Lung (tissue), 12 donors: Measurements from ENCODE around the gene FIZ1. TPM values are rescaled to one million over a fixed set of nuclear protein-coding genes. Genes with fewer than 3 reads are reported as not detected.

ENCODE experiments used
- ATAC-seq: fragments of 200-7000 bp; cut with Tn5 transposase; one replicate; pipeline ENCODE4 v1.9.1; 2020; ENCODE audit warnings: moderate number of reproducible peaks; ENCODE audit not compliant: insufficient read depth, low FRiP score
- DNase-seq, 3 donors: peaks; one replicate each; pipeline ENCODE4 v3.0.0-alpha.2; 2013 to 2017
- H3K27ac ChIP-seq, 2 donors: one replicate each; pipeline ENCODE4 v1.5.1; 2013; ENCODE audit warnings: mild to moderate bottlenecking in 2 of 2, moderate library complexity in 2 of 2, control low read depth in 1 of 2, inconsistent platforms in 1 of 2, low read depth in 1 of 2, low read length in 1 of 2
- H3K27me3 ChIP-seq, 3 donors: one replicate each; pipeline ENCODE4 v1.5.1; 2013; ENCODE audit warnings: low read length in 2 of 3; ENCODE audit not compliant: control insufficient read depth in 3 of 3, insufficient read depth in 3 of 3
- H3K36me3 ChIP-seq, 4 donors: one replicate each; pipeline ENCODE4 v1.5.1; 2013; ENCODE audit warnings: low read length in 4 of 4, mild to moderate bottlenecking in 1 of 4, moderate library complexity in 1 of 4; ENCODE audit not compliant: control insufficient read depth in 4 of 4, insufficient read depth in 4 of 4
- H3K4me1 ChIP-seq, 5 donors: one replicate each; pipeline ENCODE4 v1.5.1; 2013; ENCODE audit warnings: low read length in 5 of 5, mild to moderate bottlenecking in 2 of 5, moderate library complexity in 1 of 5; ENCODE audit not compliant: control insufficient read depth in 5 of 5, insufficient read depth in 5 of 5
- H3K4me3 ChIP-seq: one replicate; pipeline ENCODE4 v1.5.1; 2013; ENCODE audit warnings: mild to moderate bottlenecking, control low read depth, moderate library complexity
- H3K9ac ChIP-seq, 2 donors: one replicate each; pipeline ENCODE4 v1.5.1; 2013; ENCODE audit warnings: low read length in 2 of 2, control low read depth in 1 of 2; ENCODE audit not compliant: insufficient read depth in 1 of 2
- H3K9me3 ChIP-seq, 4 donors: one replicate each; pipeline ENCODE4 v1.5.1; 2013; ENCODE audit warnings: low read length in 3 of 4, mild to moderate bottlenecking in 1 of 4, moderate library complexity in 1 of 4; ENCODE audit not compliant: control insufficient read depth in 4 of 4, insufficient read depth in 3 of 4
- CTCF ChIP-seq: IDR thresholded peaks from 2 replicates; pipeline ENCODE4 v1.5.1; 2012; ENCODE audit warnings: mild to moderate bottlenecking; ENCODE audit errors: control extremely low read depth, extremely low read depth
- WGBS, 2 donors: extraction: QIAGEN DNeasy Blood & Tissue Kit; methylation state at CpG; one replicate each; pipeline ENCODE4 v1.1.7; 2013; 5-methylcytosine and 5-hydroxymethylcytosine counted together
- polyA plus RNA-seq, 2 donors: library from polyadenylated mRNA; stranded (reverse); fragments of 200-250 nt; gene quantifications; one replicate each; pipeline ENCODE4 v1.2.1, GENCODE V29; 2013
- total RNA-seq, 2 donors: library from RNA; depleted of rRNA in 1 of 2; stranded (reverse); fragments of >200 nt in 1 of 2; gene quantifications; one replicate each; pipeline ENCODE4 v1.2.1, GENCODE V29; 2014 to 2021
- donor health status: control.
- donor health status: control.
- donor health status: Bipolar disorder and iron deficiency.
- donor health status: healthy.
- donor health status: DM: yes; HTN: yes; CAD: no.

Gene FIZ1
- total and polyA plus RNA-seq, 4 donors, result 5.6 to 17.6 (median 9.9) TPM

GRCh38 chr19:55544776-55545439, 54.4 kb downstream of the FIZ1 start:
- Histone ChIP-seq H3K9ac (no peak overlapping the region), H3K36me3 (no peaks in the 10 kb centered on the region), H3K4me3 (no peak overlapping the region), H3K27ac (peak overlapping the region in 1 of 2 donors; percentile 83), H3K27me3 (peaks cover 0 to 11% (median 0%) of the 10 kb centered on the region in 3 donors), H3K4me1 (peaks cover 0 to 23% (median 2%) of the 10 kb centered on the region in 5 donors), H3K9me3 (no peaks in the 10 kb centered on the region)
- DNase-seq, result no peak
- TF ChIP-seq CTCF, result no peak
- WGBS, 2 donors, result 79 to 87% methylated on average over 22 to 23 of the region's 23 CpGs
- no peak for ATAC-seq

GRCh38 chr19:55544014-55544413, 55.3 kb downstream of the FIZ1 start:
- ATAC-seq, result no peak
- Histone ChIP-seq H3K4me3 (no peak overlapping the region), H3K4me1 (peaks cover 0 to 23% (median 2%) of the 10 kb centered on the region in 5 donors), H3K36me3 (no peaks in the 10 kb centered on the region), H3K9ac (no peak overlapping the region), H3K27me3 (peaks cover 0 to 4% (median 0%) of the 10 kb centered on the region in 3 donors), H3K27ac (no peak overlapping the region), H3K9me3 (no peaks in the 10 kb centered on the region)
- DNase-seq, result no peak
- WGBS, 2 donors, result 86 to 89% methylated on average over 15 of the region's 15 CpGs
- no peak for TF ChIP-seq CTCF

DNA sequence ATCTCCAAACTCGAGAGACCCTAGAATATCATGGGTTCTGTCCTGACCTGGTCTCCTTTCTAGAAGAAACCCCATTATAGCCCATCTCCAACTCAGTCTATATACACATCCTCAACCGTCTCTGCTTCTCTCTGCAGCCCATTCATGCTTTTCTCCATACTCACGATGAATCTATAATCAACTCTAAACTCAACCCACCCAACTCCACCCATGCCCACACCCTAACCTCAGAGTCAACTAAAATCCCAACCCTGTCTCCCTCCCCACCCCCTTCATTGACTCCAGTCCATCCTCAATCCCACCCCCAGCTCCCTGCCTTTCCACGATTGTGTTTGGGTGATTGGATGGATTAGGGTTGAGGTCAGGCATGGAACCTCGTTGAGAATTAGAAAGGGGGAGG, 55.8 kb downstream of the FIZ1 start:
- 80 to 85% methylated on average over 5 of the region's 5 CpGs for WGBS, 2 donors
- no peaks in the 10 kb centered on the region for H3K9me3 ChIP-seq
- H3K27me3 ChIP-seq, result peaks cover 0 to 4% (median 0%) of the 10 kb centered on the region in 3 donors
- no peak overlapping the region for H3K9ac ChIP-seq
- peaks cover 0 to 23% (median 2%) of the 10 kb centered on the region in 5 donors for H3K4me1 ChIP-seq
- H3K27ac ChIP-seq, result no peak overlapping the region
- no peak for DNase-seq
- H3K4me3 ChIP-seq, result no peak overlapping the region
- TF ChIP-seq CTCF, result no peak
- no peaks in the 10 kb centered on the region for H3K36me3 ChIP-seq
- ATAC-seq, result no peak
